ENCODE data around the gene CST4. TPM values are rescaled to one million over a fixed set of nuclear protein-coding genes. Genes with fewer than 3 reads are reported as not detected.
"Not testable (repeated sequence)": the region's sequence is repeated elsewhere in the genome, so short reads cannot be mapped to it uniquely, and the experiment has no call there.

The CST4 gene
- total and polyA plus RNA-seq, 7 donors: not detected

- no peaks in the 10 kb centered on the region for H3K36me3 ChIP-seq (ENCODE audit: insufficient read depth in 1 of 2, low read depth in 1 of 2)
- H3K4me1 ChIP-seq: no peaks in the 10 kb centered on the region
- TF ChIP-seq, protein P1, sequence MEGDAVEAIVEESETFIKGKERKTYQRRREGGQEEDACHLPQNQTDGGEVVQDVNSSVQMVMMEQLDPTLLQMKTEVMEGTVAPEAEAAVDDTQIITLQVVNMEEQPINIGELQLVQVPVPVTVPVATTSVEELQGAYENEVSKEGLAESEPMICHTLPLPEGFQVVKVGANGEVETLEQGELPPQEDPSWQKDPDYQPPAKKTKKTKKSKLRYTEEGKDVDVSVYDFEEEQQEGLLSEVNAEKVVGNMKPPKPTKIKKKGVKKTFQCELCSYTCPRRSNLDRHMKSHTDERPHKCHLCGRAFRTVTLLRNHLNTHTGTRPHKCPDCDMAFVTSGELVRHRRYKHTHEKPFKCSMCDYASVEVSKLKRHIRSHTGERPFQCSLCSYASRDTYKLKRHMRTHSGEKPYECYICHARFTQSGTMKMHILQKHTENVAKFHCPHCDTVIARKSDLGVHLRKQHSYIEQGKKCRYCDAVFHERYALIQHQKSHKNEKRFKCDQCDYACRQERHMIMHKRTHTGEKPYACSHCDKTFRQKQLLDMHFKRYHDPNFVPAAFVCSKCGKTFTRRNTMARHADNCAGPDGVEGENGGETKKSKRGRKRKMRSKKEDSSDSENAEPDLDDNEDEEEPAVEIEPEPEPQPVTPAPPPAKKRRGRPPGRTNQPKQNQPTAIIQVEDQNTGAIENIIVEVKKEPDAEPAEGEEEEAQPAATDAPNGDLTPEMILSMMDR (IDR thresholded peaks at IDR 0.05): no peak
- WGBS, 3 donors: 86 to 95% (median 91%) methylated on average over 3 of the region's 3 CpGs
- no peaks in the 10 kb centered on the region for H3K27me3 ChIP-seq (ENCODE audit: insufficient read depth in 3 of 3, low read length in 2 of 3)
- no peak for ATAC-seq
- intact Hi-C loops (cut with DNase I): no loop called here
- H3K4me3 ChIP-seq: no peak overlapping the region
- H3K27ac ChIP-seq: no peak overlapping the region
- no peaks in the 10 kb centered on the region for H3K9me3 ChIP-seq
- no peak for DNase-seq
Measured at GRCh38 chr20:23691675-23692074, 2.8 kb upstream of the CST4 start.

DNA sequence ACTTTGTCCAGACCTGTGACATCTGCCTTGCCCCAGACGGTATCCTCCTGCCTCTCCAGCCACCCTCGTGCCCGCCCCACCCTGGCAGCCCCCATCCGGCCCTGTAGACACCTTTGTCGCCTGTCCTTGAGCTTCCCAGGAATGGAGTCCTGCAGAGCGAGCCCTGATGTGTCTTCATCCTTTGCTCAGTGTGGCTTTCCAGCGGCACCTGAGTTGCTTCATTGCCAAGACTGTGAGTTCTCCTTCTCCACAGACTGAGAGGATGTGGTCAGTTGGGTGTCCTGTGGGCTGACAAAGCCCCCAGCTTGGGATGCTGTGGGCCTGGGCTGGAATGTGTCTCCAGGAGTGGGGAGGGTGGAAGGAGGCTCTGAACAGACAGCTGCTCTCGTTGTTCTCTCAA, 1.7 kb upstream of the CST4 start:
- Histone ChIP-seq H3K4me1 (no peaks in the 10 kb centered on the region), H3K27me3 (ENCODE audit: insufficient read depth in 3 of 3, low read length in 2 of 3) (no peaks in the 10 kb centered on the region), H3K36me3 (ENCODE audit: insufficient read depth in 1 of 2, low read depth in 1 of 2) (no peaks in the 10 kb centered on the region), H3K27ac (no peak overlapping the region), H3K4me3 (no peak overlapping the region), H3K9me3 (no peaks in the 10 kb centered on the region)
- TF ChIP-seq, protein P1 (IDR thresholded peaks at IDR 0.05): no peak
- ATAC-seq: no peak
- WGBS, 3 donors: 86 to 92% (median 89%) methylated on average over 8 of the region's 8 CpGs
- intact Hi-C loops (cut with DNase I): no loop called here
- no peak for DNase-seq

- Histone ChIP-seq H3K9me3 (no peaks in the 10 kb centered on the region), H3K27me3 (ENCODE audit: insufficient read depth in 3 of 3, low read length in 2 of 3) (no peaks in the 10 kb centered on the region), H3K4me3 (no peak overlapping the region), H3K4me1 (no peaks in the 10 kb centered on the region), H3K27ac (no peak overlapping the region), H3K36me3 (ENCODE audit: insufficient read depth in 1 of 2, low read depth in 1 of 2) (no peaks in the 10 kb centered on the region)
- TF ChIP-seq, protein P1 (IDR thresholded peaks at IDR 0.05): no peak
- DNase-seq (no peak), ATAC-seq (no peak)
- intact Hi-C loops (cut with DNase I): no loop called here
- WGBS, 3 donors: 43 to 65% (median 52%) methylated on average over 3 of the region's 3 CpGs
Measured at GRCh38 chr20:23689399-23689690, 507 bp upstream of the CST4 start.

GRCh38 chr20:23687986-23688385, 852 bp downstream of the CST4 start:
- Histone ChIP-seq H3K4me3 (no peak overlapping the region), H3K27me3 (ENCODE audit: insufficient read depth in 3 of 3, low read length in 2 of 3) (no peaks in the 10 kb centered on the region), H3K36me3 (ENCODE audit: insufficient read depth in 1 of 2, low read depth in 1 of 2) (no peaks in the 10 kb centered on the region), H3K4me1 (no peaks in the 10 kb centered on the region), H3K27ac (no peak overlapping the region), H3K9me3 (no peaks in the 10 kb centered on the region)
- intact Hi-C loops (cut with DNase I): no loop called here
- TF ChIP-seq, protein P1 (IDR thresholded peaks at IDR 0.05): no peak
- no peak for ATAC-seq
- WGBS, 3 donors: 55 to 65% (median 57%) methylated on average over 3 of the region's 3 CpGs
- DNase-seq: no peak

GRCh38 chr20:23686046-23686750, 2.6 kb downstream of the CST4 start:
- intact Hi-C loops (cut with DNase I): no loop called here
- no peaks in the 10 kb centered on the region for H3K36me3 ChIP-seq (ENCODE audit: insufficient read depth in 1 of 2, low read depth in 1 of 2)
- no peaks in the 10 kb centered on the region for H3K27me3 ChIP-seq (ENCODE audit: insufficient read depth in 3 of 3, low read length in 2 of 3)
- 92 to 95% (median 92%) methylated on average over 4 of the region's 4 CpGs for WGBS, 3 donors
- no peak overlapping the region for H3K4me3 ChIP-seq
- no peaks in the 10 kb centered on the region for H3K9me3 ChIP-seq
- no peak overlapping the region for H3K27ac ChIP-seq
- ATAC-seq (no peak), DNase-seq (no peak)
- no peaks in the 10 kb centered on the region for H3K4me1 ChIP-seq
- TF ChIP-seq, protein P1 (IDR thresholded peaks at IDR 0.05): no peak

DNA sequence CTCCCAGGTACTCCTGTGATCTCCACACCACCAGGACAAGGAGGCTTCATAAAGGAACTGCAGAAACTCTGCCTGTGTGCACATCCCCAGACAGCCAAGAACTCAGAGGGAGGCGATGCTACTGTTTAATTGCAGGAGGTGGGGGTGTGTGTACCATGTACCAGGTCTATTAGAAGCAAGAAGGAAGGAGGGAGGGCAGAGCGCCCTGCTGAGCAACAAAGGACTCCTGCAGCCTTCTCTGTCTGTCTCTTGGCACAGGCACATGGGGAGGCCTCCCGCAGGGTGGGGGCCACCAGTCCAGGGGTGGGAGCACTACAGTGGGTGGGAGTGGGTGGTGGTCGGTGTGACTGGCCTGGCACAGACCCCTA, 3.3 kb downstream of the CST4 start:
- H3K27ac ChIP-seq; H3K9me3 ChIP-seq; H3K4me1 ChIP-seq; DNase-seq; intact Hi-C loops (cut with DNase I); H3K27me3 ChIP-seq (ENCODE audit: insufficient read depth in 3 of 3, low read length in 2 of 3); H3K36me3 ChIP-seq (ENCODE audit: insufficient read depth in 1 of 2, low read depth in 1 of 2); ATAC-seq; H3K4me3 ChIP-seq: not testable (repeated sequence)
- WGBS, 3 donors: 70 to 85% (median 76%) methylated on average over 4 of the region's 4 CpGs

Measured in psoas muscle (tissue), 8 donors.